OCI-LY7 (cell line): ENCODE results near the gene EYA2. TPM values are rescaled to one million over a fixed set of nuclear protein-coding genes. Genes with fewer than 3 reads are reported as not detected.

ENCODE experiments used
- BruUV-seq: library from RNA; stranded (reverse); fragments of 400-500 nt; replicated peaks from 2 replicates; lab custom pipeline; 2021; lab: Mats Ljungman, UMichigan
- CTCF ChIA-PET: fragments of 300-600 bp; sonication (Branson Sonifier 250); formaldehyde crosslinking; loops from one replicate; lab custom pipeline; 2022; ENCODE audit warnings: antibody characterized with exemption; ENCODE audit not compliant: unreplicated experiment; lab: Charles Lee
- POLR2A ChIA-PET: fragments of 300-600 bp; sonication (Branson Sonifier 250); formaldehyde crosslinking; loops from one replicate; lab custom pipeline; 2022; ENCODE audit warnings: antibody characterized with exemption; lab: Charles Lee
- DNase-seq: peaks from one replicate; pipeline ENCODE4 v3.0.0-alpha.2; 2015; ENCODE audit warnings: low spot score
- H2AFZ ChIP-seq: fragments of 200-600 bp; sonication (generic), shearing (Covaris generic); 2 replicates; pipeline ENCODE4 v1.6.1; 2014; ENCODE audit warnings: mild to moderate bottlenecking, antibody characterized with exemption, low read length, moderate library complexity
- H3K27ac ChIP-seq: fragments of 200-600 bp; sonication (generic); 2 replicates; pipeline ENCODE4 v1.5.1; 2014; ENCODE audit warnings: mixed run types, low read depth, mild to moderate bottlenecking, moderate library complexity, low read length, inconsistent platforms; ENCODE audit not compliant: poor library complexity, severe bottlenecking
- H3K36me3 ChIP-seq: fragments of 200-600 bp; sonication (generic); 2 replicates; pipeline ENCODE4 v1.6.1; 2014; ENCODE audit warnings: mild to moderate bottlenecking, antibody characterized with exemption, low read length, moderate library complexity, mixed read lengths; ENCODE audit not compliant: insufficient read depth
- H3K4me1 ChIP-seq: fragments of 200-600 bp; sonication (generic); 2 replicates; pipeline ENCODE4 v1.5.1; 2014; ENCODE audit warnings: mild to moderate bottlenecking, low read length; ENCODE audit not compliant: insufficient read depth, poor library complexity, severe bottlenecking
- H3K4me2 ChIP-seq: fragments of 200-600 bp; sonication (generic); 2 replicates; pipeline ENCODE4 v1.6.1; 2014; ENCODE audit warnings: mild to moderate bottlenecking, low read length
- H3K4me3 ChIP-seq: fragments of 200-600 bp; sonication (generic); 2 replicates; pipeline ENCODE4 v1.5.1; 2014; ENCODE audit warnings: mild to moderate bottlenecking, low read depth, low read length; ENCODE audit not compliant: poor library complexity, severe bottlenecking
- H3K79me2 ChIP-seq: fragments of 200-600 bp; sonication (generic); 2 replicates; pipeline ENCODE4 v1.6.1; 2016; ENCODE audit warnings: low read depth, mild to moderate bottlenecking, low read length, moderate library complexity, mixed read lengths; ENCODE audit not compliant: insufficient read depth
- H3K9me2 ChIP-seq: fragments of 200-600 bp; sonication (generic); 2 replicates; pipeline ENCODE4 v1.6.1; 2016; ENCODE audit warnings: mild to moderate bottlenecking, low read length, mixed read lengths; ENCODE audit not compliant: insufficient read depth
- H3K9me3 ChIP-seq: fragments of 200-600 bp; sonication (generic); 2 replicates; pipeline ENCODE4 v1.6.1; 2014; ENCODE audit warnings: mild to moderate bottlenecking, mixed run types, low read length, mixed read lengths
- H4K20me1 ChIP-seq: fragments of 200-600 bp; sonication (generic); 2 replicates; pipeline ENCODE4 v1.6.1; 2014; ENCODE audit warnings: mild to moderate bottlenecking, antibody characterized with exemption, low read length, moderate library complexity, mixed read lengths; ENCODE audit not compliant: insufficient read depth
- CTCF ChIP-seq: fragments of 200-600 bp; sonication (generic); conservative IDR thresholded peaks from 2 replicates; pipeline ENCODE4 v1.5.1; 2014; ENCODE audit warnings: mild to moderate bottlenecking, antibody characterized with exemption, low read length, moderate library complexity, mixed read lengths
- EZH2phosphoT487 ChIP-seq: fragments of 200-600 bp; sonication (generic); IDR thresholded peaks from 2 replicates; pipeline ENCODE4 v1.6.1; 2018; ENCODE audit warnings: low read depth, borderline replicate concordance, mild to moderate bottlenecking, mixed run types, antibody characterized with exemption, low read length, moderate library complexity, mixed read lengths
- intact Hi-C: fragments of 100-400 bp; cut with micrococcal nuclease; formaldehyde crosslinking; loops from one replicate; pipeline ENCODE4 v1.10.0; 2022; ENCODE audit not compliant: unreplicated experiment
- total RNA-seq, 2 experiments: library from RNA; depleted of rRNA in 1 of 2; stranded (reverse); fragments of >200 nt in 1 of 2; shearing (Covaris generic) in 1 of 2; gene quantifications; 2 replicates each; pipeline ENCODE4 v1.2.3, GENCODE V29; 2014 to 2022

Gene EYA2
- total RNA-seq, 2 experiments from 2014 or later = not detected

GRCh38 chr20:47215653-47216397 is 321.2 kb downstream of the EYA2 start:
- Histone ChIP-seq H2AFZ (no peak overlapping the region), H3K4me3 (no peak overlapping the region), H3K36me3 (peaks cover 94% of the 10 kb centered on the region), H3K4me1 (no peaks in the 10 kb centered on the region), H3K27ac (no peak overlapping the region), H3K9me2 (no peaks in the 10 kb centered on the region), H3K79me2 (no peaks in the 10 kb centered on the region), H3K9me3 (no peaks in the 10 kb centered on the region), H3K4me2 (no peak overlapping the region), H4K20me1 (no peaks in the 10 kb centered on the region)
- TF ChIP-seq EZH2phosphoT487 (no peak), CTCF (no peak)
- ChIA-PET CTCF (no interaction called here), POLR2A (interaction anchor here (0.7 kb wide), 2 partner anchors 17 to 36 kb away, joined by 3 to 5 read pairs; no protein-coding TSS in a partner anchor)
- intact Hi-C loops = no loop called here
- no peak for DNase-seq
- BruUV-seq = no TSS peak

DNA sequence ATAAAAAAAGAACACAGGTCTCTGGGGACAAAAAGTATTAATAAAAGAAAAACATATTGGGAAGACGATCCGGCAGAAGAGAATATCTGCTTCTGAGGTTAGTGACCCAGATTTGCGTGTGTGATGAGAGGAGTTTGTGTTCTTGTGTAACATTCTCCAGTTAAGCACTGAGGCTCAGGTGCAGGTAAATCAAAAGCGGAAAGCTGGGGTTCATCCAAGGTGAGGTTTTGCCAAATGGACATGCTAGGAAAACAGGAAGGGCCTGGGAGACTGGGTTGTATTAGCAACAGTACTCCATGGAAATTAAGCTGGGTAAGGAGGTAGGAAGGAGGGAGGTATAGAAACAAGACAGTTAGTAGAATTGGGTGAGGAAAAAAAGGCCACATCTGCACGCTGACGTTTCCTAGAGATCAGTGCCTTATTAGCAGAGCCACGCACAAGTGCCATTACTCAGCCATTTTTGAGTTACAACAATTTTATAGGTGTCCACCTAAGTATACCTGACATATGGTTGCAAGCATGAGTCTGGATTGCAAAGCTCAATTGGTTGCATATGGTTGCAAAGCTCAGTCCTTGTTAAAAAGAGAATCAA is 322.3 kb downstream of the EYA2 start:
- TF ChIP-seq CTCF = no peak
- TF ChIP-seq EZH2phosphoT487 = no peak
- POLR2A ChIA-PET = interaction anchor here (0.7 kb wide), 1 partner anchor 16 kb away, joined by 5 read pairs; no protein-coding TSS in a partner anchor
- H3K9me2 ChIP-seq = no peaks in the 10 kb centered on the region
- peaks cover 94% of the 10 kb centered on the region for H3K36me3 ChIP-seq
- no peaks in the 10 kb centered on the region for H3K79me2 ChIP-seq
- no peaks in the 10 kb centered on the region for H4K20me1 ChIP-seq
- H3K9me3 ChIP-seq = no peaks in the 10 kb centered on the region
- H3K4me3 ChIP-seq = no peak overlapping the region
- no peak overlapping the region for H3K4me2 ChIP-seq
- H3K4me1 ChIP-seq = no peaks in the 10 kb centered on the region
- CTCF ChIA-PET = no interaction called here
- no TSS peak for BruUV-seq
- no peak overlapping the region for H2AFZ ChIP-seq
- no peak for DNase-seq
- H3K27ac ChIP-seq = no peak overlapping the region
- intact Hi-C loops = no loop called here
